ENCODE results near the gene TCAIM.
"Not testable (repeated sequence)": the region's sequence is repeated elsewhere in the genome, so short reads cannot be mapped to it uniquely, and the experiment has no call there.

Gene TCAIM

GRCh38 chr3:44415421-44415820, 76.9 kb downstream of the TCAIM start:
- no peak for DNase-seq (ENCODE audit: low read depth in 2 of 2)

- DNase-seq (ENCODE audit: low read depth in 2 of 2): no peak
These were observed 77.8 kb downstream of the TCAIM start for GRCh38 chr3:44416031-44417030.

GRCh38 chr3:44418118-44418517, 79.6 kb downstream of the TCAIM start:
- DNase-seq (ENCODE audit: low read depth in 2 of 2): not testable (repeated sequence)

- no peak for DNase-seq (ENCODE audit: low read depth in 2 of 2)
These were observed 80.0 kb downstream of the TCAIM start for GRCh38 chr3:44418549-44418948.

- no peak for DNase-seq (ENCODE audit: low read depth in 2 of 2)
These were observed 80.8 kb downstream of the TCAIM start for GRCh38 chr3:44419116-44419922.

GRCh38 chr3:44419923-44420650, 81.5 kb downstream of the TCAIM start:
- no peak for DNase-seq (ENCODE audit: low read depth in 2 of 2)

GRCh38 chr3:44420676-44421075, 82.1 kb downstream of the TCAIM start:
- no peak for DNase-seq (ENCODE audit: low read depth in 2 of 2)

GRCh38 chr3:44421280-44421679, 82.7 kb downstream of the TCAIM start:
- no peak for DNase-seq (ENCODE audit: low read depth in 2 of 2)

GRCh38 chr3:44424758-44425157, 86.2 kb downstream of the TCAIM start:
- DNase-seq (ENCODE audit: low read depth in 2 of 2): no peak

- no peak for DNase-seq (ENCODE audit: low read depth in 2 of 2)
These were observed 89.1 kb downstream of the TCAIM start for GRCh38 chr3:44427683-44428082.

- DNase-seq (ENCODE audit: low read depth in 2 of 2): no peak
These were observed 90.3 kb downstream of the TCAIM start for GRCh38 chr3:44428910-44429309.

GRCh38 chr3:44429459-44429858, 90.9 kb downstream of the TCAIM start:
- DNase-seq (ENCODE audit: low read depth in 2 of 2): no peak

- no peak for DNase-seq (ENCODE audit: low read depth in 2 of 2)
These were observed 91.9 kb downstream of the TCAIM start for GRCh38 chr3:44430466-44430865.

- DNase-seq (ENCODE audit: low read depth in 2 of 2): no peak
These were observed 96.4 kb downstream of the TCAIM start for GRCh38 chr3:44434834-44435510.

GRCh38 chr3:44436181-44436580, 97.6 kb downstream of the TCAIM start:
- DNase-seq (ENCODE audit: low read depth in 2 of 2): no peak

- DNase-seq (ENCODE audit: low read depth in 2 of 2): no peak
These were observed 99.2 kb downstream of the TCAIM start for GRCh38 chr3:44437800-44438199.

- peak; percentile 61 to 76 for DNase-seq (ENCODE audit: low read depth in 2 of 2)
These were observed 101.1 kb downstream of the TCAIM start for GRCh38 chr3:44439499-44440295.

GRCh38 chr3:44442596-44443309, 104.2 kb downstream of the TCAIM start:
- no peak for DNase-seq (ENCODE audit: low read depth in 2 of 2)

GRCh38 chr3:44444437-44444836, 105.9 kb downstream of the TCAIM start:
- no peak for DNase-seq (ENCODE audit: low read depth in 2 of 2)

All from stimulated activated CD4-positive, alpha-beta T cell treated with anti-CD3 and anti-CD28 coated beads, Interleukin-15, amount 100 ng/mL, for 48 hours (primary cell).